Neural cell (in vitro differentiated cells): ENCODE data around the gene RSRP1. TPM values are rescaled to one million over a fixed set of nuclear protein-coding genes. Genes with fewer than 3 reads are reported as not detected.

Experiments
- H2AFZ ChIP-seq: fragments of 200-600, 300-800 bp; sonication (generic), shearing (Covaris generic); 2 replicates; pipeline ENCODE4 v1.6.0; 2014; ENCODE audit warnings: low read depth, mild to moderate bottlenecking, antibody characterized with exemption, low read length, moderate library complexity
- H3F3A ChIP-seq: fragments of 200-600 bp; shearing (Covaris generic); 2 replicates; pipeline ENCODE4 v1.6.1; 2016; ENCODE audit warnings: mild to moderate bottlenecking, moderate library complexity, mixed read lengths, antibody characterized with exemption, low read length; ENCODE audit not compliant: insufficient read depth, poor library complexity, severe bottlenecking
- H3K27ac ChIP-seq: fragments of 200-600, 300-800 bp; sonication (generic), shearing (Covaris generic); 2 replicates; pipeline ENCODE4 v1.5.1; 2014; ENCODE audit warnings: mild to moderate bottlenecking, low read length, moderate library complexity
- H3K27me3 ChIP-seq: fragments of 300-800, 200-600 bp; sonication (generic), shearing (Covaris generic); 2 replicates; pipeline ENCODE4 v1.6.0; 2014; ENCODE audit warnings: mild to moderate bottlenecking, low read depth, low read length, moderate library complexity; ENCODE audit not compliant: insufficient read depth
- H3K36me3 ChIP-seq: fragments of 300-800, 200-600 bp; sonication (generic), shearing (Covaris generic); 2 replicates; pipeline ENCODE4 v1.5.1; 2014; ENCODE audit warnings: mild to moderate bottlenecking, antibody characterized with exemption, low read length, moderate library complexity; ENCODE audit not compliant: insufficient read depth
- H3K4me2 ChIP-seq: fragments of 300-800, 200-600 bp; sonication (generic), shearing (Covaris generic); 2 replicates; pipeline ENCODE4 v1.6.0; 2014; ENCODE audit warnings: mild to moderate bottlenecking, low read length
- H3K4me3 ChIP-seq: fragments of 300-800, 200-600 bp; sonication (generic), shearing (Covaris generic); 2 replicates; pipeline ENCODE4 v1.5.1; 2014; ENCODE audit warnings: mild to moderate bottlenecking, low read length, moderate library complexity
- H3K79me2 ChIP-seq: fragments of 200-600 bp; shearing (Covaris generic); replicated peaks from 2 replicates; pipeline ENCODE4 v1.6.0; 2014; ENCODE audit warnings: mild to moderate bottlenecking, low read length, moderate library complexity; ENCODE audit not compliant: insufficient read depth
- H3K9ac ChIP-seq: fragments of 300-800, 200-600 bp; sonication (generic), shearing (Covaris generic); 2 replicates; pipeline ENCODE4 v1.6.1; 2016; ENCODE audit warnings: mild to moderate bottlenecking, low read length, mixed read lengths
- H3K9me2 ChIP-seq: fragments of 200-600 bp; shearing (Covaris generic); 2 replicates; pipeline ENCODE4 v1.6.1; 2016; ENCODE audit warnings: mild to moderate bottlenecking, low read length, mixed read lengths; ENCODE audit not compliant: insufficient read depth
- H3K9me3 ChIP-seq: fragments of 200-600, 300-800 bp; sonication (generic), shearing (Covaris generic); 2 replicates; pipeline ENCODE4 v1.6.1; 2016; ENCODE audit warnings: mild to moderate bottlenecking, mixed run types, low read length, moderate library complexity, mixed read lengths
- H4K20me1 ChIP-seq: fragments of 200-600 bp; shearing (Covaris generic); 2 replicates; pipeline ENCODE4 v1.6.1; 2016; ENCODE audit warnings: mild to moderate bottlenecking, mixed run types; ENCODE audit not compliant: insufficient read depth
- CTCF ChIP-seq: fragments of 450-650 bp; IDR thresholded peaks from 2 replicates; pipeline ENCODE4 v1.5.1; 2014; ENCODE audit warnings: antibody characterized with exemption, mild to moderate bottlenecking, moderate library complexity; ENCODE audit not compliant: poor library complexity, severe bottlenecking
- EP300 ChIP-seq: fragments of 450-650 bp; conservative IDR thresholded peaks from 2 replicates; pipeline ENCODE4 v1.6.1; 2014; ENCODE audit warnings: antibody characterized with exemption, mild to moderate bottlenecking, moderate library complexity; ENCODE audit not compliant: poor library complexity, severe bottlenecking
- EZH2 ChIP-seq: fragments of 200-600, 300-800 bp; shearing (Covaris generic), sonication (generic); IDR thresholded peaks from 2 replicates; pipeline ENCODE4 v1.6.1; 2014; ENCODE audit warnings: antibody characterized with exemption, low read length, borderline replicate concordance, mild to moderate bottlenecking; ENCODE audit not compliant: insufficient read depth, poor library complexity, severe bottlenecking
- MXI1 ChIP-seq: fragments of 450-650 bp; conservative IDR thresholded peaks from 2 replicates; pipeline ENCODE4 v1.6.1; 2014; ENCODE audit warnings: antibody characterized with exemption, mild to moderate bottlenecking; ENCODE audit not compliant: poor library complexity, severe bottlenecking
- POLR2AphosphoS5 ChIP-seq: IDR thresholded peaks from 2 replicates; pipeline ENCODE4 v1.6.1; 2012
- RAD21 ChIP-seq: fragments of 450-650 bp; conservative IDR thresholded peaks from 2 replicates; pipeline ENCODE4 v1.6.1; 2014; ENCODE audit warnings: antibody characterized with exemption, mild to moderate bottlenecking, moderate library complexity
- REST ChIP-seq: IDR thresholded peaks from 2 replicates; pipeline ENCODE4 v1.6.1; 2012; ENCODE audit warnings: borderline replicate concordance
- SMC3 ChIP-seq: fragments of 450-650 bp; conservative IDR thresholded peaks from 2 replicates; pipeline ENCODE4 v1.6.1; 2014; ENCODE audit warnings: antibody characterized with exemption, mild to moderate bottlenecking, moderate library complexity; ENCODE audit not compliant: poor library complexity
- TAF1 ChIP-seq: IDR thresholded peaks from 2 replicates; pipeline ENCODE4 v1.6.1; 2012; ENCODE audit warnings: low read depth
- polyA plus RNA-seq: library from polyadenylated mRNA; depleted of rRNA; stranded (reverse); fragments of >200 nt; gene quantifications from 2 replicates; pipeline ENCODE4 v1.2.3, GENCODE V29; 2014

Gene RSRP1
- polyA plus RNA-seq, 1 donor from 2014 or later = 152 TPM

GRCh38 chr1:25223471-25223870, 23.8 kb downstream of the RSRP1 start:
- Histone ChIP-seq H3K9me2 (no peaks in the 10 kb centered on the region), H3K27ac (no peak overlapping the region), H3K4me2 (no peak overlapping the region), H4K20me1 (no peaks in the 10 kb centered on the region), H3K9ac (no peak overlapping the region), H3K36me3 (no peaks in the 10 kb centered on the region), H2AFZ (no peak overlapping the region), H3K27me3 (no peaks in the 10 kb centered on the region), H3K9me3 (no peaks in the 10 kb centered on the region), H3F3A (no peaks in the 10 kb centered on the region), H3K4me3 (no peak overlapping the region), H3K79me2 (no peaks in the 10 kb centered on the region)
- TF ChIP-seq EP300 (no peak), RAD21 (no peak), SMC3 (no peak), MXI1 (no peak), EZH2 (no peak), REST (no peak), TAF1 (no peak), POLR2AphosphoS5 (no peak), CTCF (no peak)

GRCh38 chr1:25222606-25223005, 24.6 kb downstream of the RSRP1 start:
- Histone ChIP-seq H3K79me2 (no peaks in the 10 kb centered on the region), H3K27me3 (no peaks in the 10 kb centered on the region), H3K9ac (no peak overlapping the region), H3K9me3 (no peaks in the 10 kb centered on the region), H3K27ac (no peak overlapping the region), H2AFZ (no peak overlapping the region), H3K4me2 (no peak overlapping the region), H3K4me3 (no peak overlapping the region), H4K20me1 (no peaks in the 10 kb centered on the region), H3K9me2 (no peaks in the 10 kb centered on the region), H3K36me3 (no peaks in the 10 kb centered on the region), H3F3A (no peaks in the 10 kb centered on the region)
- TF ChIP-seq REST = no peak
- TF ChIP-seq EP300 = no peak
